GM06990 (cell line): ENCODE measurements around the gene MYOM3.

Experiments used
- DNase-seq: peaks from one replicate; pipeline ENCODE4 v3.0.0-alpha.2; 2011; ENCODE audit not compliant: insufficient read length; ENCODE audit errors: extremely low read depth
- H3K27me3 ChIP-seq: replicated peaks from 2 replicates; pipeline ENCODE4 v1.6.0; 2011; ENCODE audit warnings: low read length; ENCODE audit not compliant: control insufficient read depth, insufficient read depth
- H3K36me3 ChIP-seq: 2 replicates; pipeline ENCODE4 v1.5.1; 2011; ENCODE audit warnings: low read length; ENCODE audit not compliant: control insufficient read depth, insufficient read depth
- H3K4me3 ChIP-seq: replicated peaks from 2 replicates; pipeline ENCODE4 v1.5.1; 2011; ENCODE audit warnings: low read depth, mild to moderate bottlenecking, control low read depth, low read length
- TF ChIP-seq, protein P1 (sequence below): IDR thresholded peaks from 2 replicates; pipeline ENCODE4 v1.5.1; 2011; ENCODE audit warnings: low read length, control low read depth, mild to moderate bottlenecking, inconsistent platforms; ENCODE audit not compliant: insufficient read depth, poor library complexity, severe bottlenecking

Gene MYOM3

GRCh38 chr1:24133819-24134218 is 21.9 kb upstream of the MYOM3 start:
- TF ChIP-seq, protein P1, sequence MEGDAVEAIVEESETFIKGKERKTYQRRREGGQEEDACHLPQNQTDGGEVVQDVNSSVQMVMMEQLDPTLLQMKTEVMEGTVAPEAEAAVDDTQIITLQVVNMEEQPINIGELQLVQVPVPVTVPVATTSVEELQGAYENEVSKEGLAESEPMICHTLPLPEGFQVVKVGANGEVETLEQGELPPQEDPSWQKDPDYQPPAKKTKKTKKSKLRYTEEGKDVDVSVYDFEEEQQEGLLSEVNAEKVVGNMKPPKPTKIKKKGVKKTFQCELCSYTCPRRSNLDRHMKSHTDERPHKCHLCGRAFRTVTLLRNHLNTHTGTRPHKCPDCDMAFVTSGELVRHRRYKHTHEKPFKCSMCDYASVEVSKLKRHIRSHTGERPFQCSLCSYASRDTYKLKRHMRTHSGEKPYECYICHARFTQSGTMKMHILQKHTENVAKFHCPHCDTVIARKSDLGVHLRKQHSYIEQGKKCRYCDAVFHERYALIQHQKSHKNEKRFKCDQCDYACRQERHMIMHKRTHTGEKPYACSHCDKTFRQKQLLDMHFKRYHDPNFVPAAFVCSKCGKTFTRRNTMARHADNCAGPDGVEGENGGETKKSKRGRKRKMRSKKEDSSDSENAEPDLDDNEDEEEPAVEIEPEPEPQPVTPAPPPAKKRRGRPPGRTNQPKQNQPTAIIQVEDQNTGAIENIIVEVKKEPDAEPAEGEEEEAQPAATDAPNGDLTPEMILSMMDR = no peak
- Histone ChIP-seq H3K27me3 (no peaks in the 10 kb centered on the region), H3K4me3 (no peak overlapping the region), H3K36me3 (no peaks in the 10 kb centered on the region)
- DNase-seq = no peak

DNA sequence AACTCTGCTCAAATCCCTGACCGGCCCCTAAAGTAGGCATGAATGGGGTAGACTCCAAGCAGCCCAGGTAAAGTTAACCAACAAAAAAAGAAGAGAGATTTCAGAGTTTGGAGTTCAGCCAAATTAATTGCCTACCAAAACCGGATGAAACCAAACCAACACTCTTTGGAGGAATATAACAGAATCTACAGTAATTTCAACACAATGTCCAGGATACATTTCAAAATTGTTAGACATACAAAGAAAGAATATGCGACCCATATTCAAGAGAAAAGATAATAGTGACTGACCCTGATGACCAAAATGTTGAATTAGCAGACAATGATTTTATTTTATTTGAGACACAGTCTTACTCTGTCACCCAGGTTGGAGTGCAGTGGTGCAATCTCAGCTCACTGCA is 18.4 kb upstream of the MYOM3 start:
- no peaks in the 10 kb centered on the region for H3K36me3 ChIP-seq
- no peak overlapping the region for H3K4me3 ChIP-seq
- no peaks in the 10 kb centered on the region for H3K27me3 ChIP-seq
- DNase-seq = no peak
- TF ChIP-seq, protein P1 = no peak

DNA sequence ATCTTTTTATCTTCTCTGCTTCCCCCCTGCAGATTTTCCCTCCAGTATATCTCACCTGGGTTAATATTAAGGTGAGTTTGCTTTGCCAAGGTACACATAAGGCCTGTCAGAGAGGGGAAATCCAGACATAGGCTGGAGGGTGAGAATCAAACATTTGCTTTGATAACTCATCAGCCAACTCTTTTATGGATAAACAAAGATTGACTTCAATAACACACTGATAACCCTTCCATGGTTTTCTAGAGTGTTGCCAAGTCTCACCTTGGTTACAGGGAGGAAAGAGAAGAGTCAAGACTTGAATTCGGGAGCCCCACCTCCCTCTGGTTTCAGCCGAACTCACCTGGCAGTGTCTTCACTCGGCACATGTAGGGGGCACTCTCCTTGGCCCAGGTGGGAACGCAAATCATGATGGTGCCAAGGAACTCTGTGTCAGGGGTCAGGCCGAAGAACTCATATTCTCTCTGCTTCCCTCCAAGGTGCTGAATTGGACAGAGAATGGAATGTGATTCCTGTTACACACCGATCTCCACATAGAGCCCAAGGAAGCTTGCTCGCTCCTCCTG is 15.9 kb upstream of the MYOM3 start:
- Histone ChIP-seq H3K27me3 (no peaks in the 10 kb centered on the region), H3K36me3 (no peaks in the 10 kb centered on the region), H3K4me3 (no peak overlapping the region)
- TF ChIP-seq, protein P1 = no peak
- no peak for DNase-seq

GRCh38 chr1:24127134-24127800 is 15.3 kb upstream of the MYOM3 start:
- H3K4me3 ChIP-seq = no peak overlapping the region
- no peaks in the 10 kb centered on the region for H3K27me3 ChIP-seq
- no peaks in the 10 kb centered on the region for H3K36me3 ChIP-seq
- TF ChIP-seq, protein P1 = no peak
- no peak for DNase-seq

GRCh38 chr1:24126672-24127023 is 14.7 kb upstream of the MYOM3 start:
- TF ChIP-seq, protein P1 = no peak
- H3K4me3 ChIP-seq = no peak overlapping the region
- DNase-seq = no peak
- H3K27me3 ChIP-seq = no peaks in the 10 kb centered on the region
- no peaks in the 10 kb centered on the region for H3K36me3 ChIP-seq
